MCF 10A (cell line): ENCODE data around the gene ATP1B2. TPM values are rescaled to one million over a fixed set of nuclear protein-coding genes. Genes with fewer than 3 reads are reported as not detected.

ENCODE experiments used
- BruUV-seq: library from RNA; stranded (reverse); fragments of 400-500 nt; replicated peaks from 2 replicates; lab custom pipeline; 2021; lab: Mats Ljungman, UMichigan
- CTCF ChIA-PET: fragments of 300-600 bp; sonication (Branson Sonifier 250); formaldehyde crosslinking; extraction: SDS; loops from one replicate; lab custom pipeline; 2021; ENCODE audit warnings: antibody characterized with exemption, inconsistent platforms; lab: Yijun Ruan, JAX
- POLR2A ChIA-PET: fragments of 300-600, 350-650 bp; sonication (Branson Sonifier 250); formaldehyde crosslinking; extraction: SDS; loops from one replicate; lab custom pipeline; 2020; ENCODE audit warnings: antibody characterized with exemption, inconsistent platforms; lab: Yijun Ruan, JAX
- DNase-seq: peaks from one replicate; pipeline ENCODE4 v3.0.0-alpha.2; 2018; ENCODE audit not compliant: unreplicated experiment
- H3K27ac Mint-ChIP-seq: one replicate; pipeline ENCODE4 v1.8.0; 2022; ENCODE audit warnings: mild to moderate bottlenecking, low read depth, mixed read lengths; ENCODE audit not compliant: unreplicated experiment
- H3K27me3 Mint-ChIP-seq: one replicate; pipeline ENCODE4 v1.8.0; 2022; ENCODE audit warnings: mixed read lengths; ENCODE audit not compliant: insufficient read depth, unreplicated experiment
- H3K36me3 Mint-ChIP-seq: one replicate; pipeline ENCODE4 v1.8.0; 2022; ENCODE audit warnings: mild to moderate bottlenecking, moderate library complexity, mixed read lengths; ENCODE audit not compliant: insufficient read depth, unreplicated experiment
- H3K4me1 Mint-ChIP-seq: one replicate; pipeline ENCODE4 v1.8.0; 2022; ENCODE audit warnings: mixed read lengths; ENCODE audit not compliant: insufficient read depth, unreplicated experiment
- H3K4me3 Mint-ChIP-seq: one replicate; pipeline ENCODE4 v1.8.0; 2022; ENCODE audit warnings: mild to moderate bottlenecking, moderate library complexity, mixed read lengths; ENCODE audit not compliant: unreplicated experiment
- H3K9me3 Mint-ChIP-seq: one replicate; pipeline ENCODE4 v1.8.0; 2022; ENCODE audit warnings: mixed read lengths; ENCODE audit not compliant: unreplicated experiment
- intact Hi-C: fragments of 100-400 bp; cut with micrococcal nuclease; formaldehyde crosslinking; loops from 2 replicates; pipeline ENCODE4 v1.14.1; 2022
- total RNA-seq: library from RNA; stranded (reverse); gene quantifications from 2 replicates; pipeline ENCODE4 v1.2.3, GENCODE V29; 2022
- TF ChIP-seq, protein P1 (sequence below): fragments of 200-600 bp; IDR thresholded peaks from one replicate; pipeline ENCODE4 v1.8.0; 2022; ENCODE audit warnings: antibody characterized with exemption, mild to moderate bottlenecking; ENCODE audit not compliant: unreplicated experiment

The ATP1B2 gene
- total RNA-seq, 1 experiment from 2014 or later: not detected

DNA sequence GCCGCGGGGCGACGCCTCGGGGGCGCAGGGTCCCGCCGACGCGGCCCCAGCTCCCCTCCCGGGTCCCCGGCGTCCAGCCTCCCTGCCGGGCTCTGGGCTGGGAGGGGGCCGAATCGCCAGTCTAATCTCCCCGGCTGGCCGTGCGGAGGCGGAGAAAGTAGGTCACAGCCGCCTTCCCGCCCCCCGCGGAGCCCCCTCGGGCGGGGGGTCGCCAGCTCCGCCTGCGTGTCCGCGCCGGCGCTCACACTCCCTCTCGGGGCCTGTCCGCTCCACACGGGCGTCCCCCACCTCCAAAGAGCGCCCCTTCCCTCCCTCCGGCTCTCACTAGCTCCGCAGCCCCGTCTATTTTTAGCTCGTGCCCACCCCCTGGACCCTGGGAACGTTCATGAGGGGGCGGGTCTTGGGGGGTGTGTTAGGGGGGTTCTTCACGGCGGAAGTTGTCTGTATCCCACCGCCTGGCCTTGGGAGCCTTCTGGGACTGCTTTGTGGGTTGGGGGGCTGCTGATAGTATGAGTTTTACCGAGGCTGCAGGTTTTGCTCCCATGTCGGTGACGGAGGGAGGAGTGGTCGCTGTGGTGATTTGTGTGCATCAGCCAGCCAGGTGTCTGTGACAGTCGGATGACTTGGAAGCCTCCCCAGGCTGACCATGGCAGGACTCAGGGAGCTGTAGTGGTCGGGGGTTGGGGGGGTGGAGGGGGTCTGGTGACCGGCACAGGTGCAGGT, 1.1 kb downstream of the ATP1B2 start:
- Mint-ChIP-seq H3K9me3 (no peaks in the 10 kb centered on the region), H3K36me3 (peaks cover 5% of the 10 kb centered on the region), H3K4me1 (peaks cover 15% of the 10 kb centered on the region), H3K4me3 (no peak overlapping the region), H3K27ac (no peak overlapping the region), H3K27me3 (peaks cover 58% of the 10 kb centered on the region)
- no peak for DNase-seq
- ChIA-PET POLR2A (interaction anchor here (0.7 to 1.9 kb wide), 2 partner anchors 25 to 35 kb away, joined by 3 to 9 read pairs; partner anchors contain the start of genes TP53 and WRAP53), CTCF (interaction anchor here (0.9 to 1.1 kb wide), 2 partner anchors 19 to 36 kb away, joined by 3 to 7 read pairs; no protein-coding TSS in a partner anchor)
- TF ChIP-seq, protein P1, sequence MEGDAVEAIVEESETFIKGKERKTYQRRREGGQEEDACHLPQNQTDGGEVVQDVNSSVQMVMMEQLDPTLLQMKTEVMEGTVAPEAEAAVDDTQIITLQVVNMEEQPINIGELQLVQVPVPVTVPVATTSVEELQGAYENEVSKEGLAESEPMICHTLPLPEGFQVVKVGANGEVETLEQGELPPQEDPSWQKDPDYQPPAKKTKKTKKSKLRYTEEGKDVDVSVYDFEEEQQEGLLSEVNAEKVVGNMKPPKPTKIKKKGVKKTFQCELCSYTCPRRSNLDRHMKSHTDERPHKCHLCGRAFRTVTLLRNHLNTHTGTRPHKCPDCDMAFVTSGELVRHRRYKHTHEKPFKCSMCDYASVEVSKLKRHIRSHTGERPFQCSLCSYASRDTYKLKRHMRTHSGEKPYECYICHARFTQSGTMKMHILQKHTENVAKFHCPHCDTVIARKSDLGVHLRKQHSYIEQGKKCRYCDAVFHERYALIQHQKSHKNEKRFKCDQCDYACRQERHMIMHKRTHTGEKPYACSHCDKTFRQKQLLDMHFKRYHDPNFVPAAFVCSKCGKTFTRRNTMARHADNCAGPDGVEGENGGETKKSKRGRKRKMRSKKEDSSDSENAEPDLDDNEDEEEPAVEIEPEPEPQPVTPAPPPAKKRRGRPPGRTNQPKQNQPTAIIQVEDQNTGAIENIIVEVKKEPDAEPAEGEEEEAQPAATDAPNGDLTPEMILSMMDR: no peak
- no TSS peak for BruUV-seq
- intact Hi-C loops: no loop called here

DNA sequence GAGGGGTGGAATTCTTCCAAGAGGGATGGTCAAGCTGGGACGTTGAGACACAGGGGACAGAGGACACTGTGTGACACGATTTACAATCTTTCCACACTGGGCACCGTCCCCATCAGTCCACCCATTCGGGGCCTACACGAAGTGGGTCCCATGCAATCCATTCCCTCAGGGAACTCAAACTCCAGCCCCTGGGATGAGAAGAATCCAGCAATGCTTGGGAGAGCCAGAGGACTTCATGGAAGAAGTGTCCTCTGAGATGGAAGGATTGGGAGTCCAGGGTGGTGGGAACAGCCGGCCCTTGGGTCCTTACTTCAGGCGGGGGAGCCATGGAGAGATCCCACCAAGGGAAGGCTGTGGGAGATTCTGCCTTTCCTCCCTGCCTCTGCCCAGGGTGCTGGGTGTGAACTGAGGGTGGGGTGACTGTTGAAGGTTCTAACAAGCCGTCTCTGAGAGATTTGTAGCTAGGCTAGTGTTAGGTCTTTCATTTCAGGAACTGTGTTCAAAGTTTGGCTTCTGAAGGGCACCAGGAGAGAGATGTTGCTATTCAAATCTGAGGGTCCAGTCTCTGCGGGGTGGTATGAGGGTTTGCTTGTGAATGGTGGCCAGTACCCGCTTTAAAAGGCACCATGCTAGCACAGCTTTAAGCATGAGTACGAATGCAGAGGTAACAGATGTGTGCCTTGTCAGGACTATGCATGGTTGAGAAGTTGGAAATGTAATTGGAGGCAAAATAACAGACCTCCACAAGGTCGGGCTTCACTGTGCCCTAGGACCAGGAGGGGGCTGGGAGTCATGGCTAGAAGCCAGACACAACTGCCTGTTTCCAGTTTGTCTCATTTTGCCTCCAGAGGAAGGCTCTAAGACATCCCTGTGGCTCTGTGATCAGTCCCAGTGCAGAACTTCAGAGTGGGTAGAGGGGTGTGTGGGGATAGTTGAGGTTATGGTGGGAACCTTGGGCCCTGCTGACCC, 1.9 kb downstream of the ATP1B2 start:
- H3K27ac Mint-ChIP-seq: no peak overlapping the region
- peaks cover 67% of the 10 kb centered on the region for H3K27me3 Mint-ChIP-seq
- CTCF ChIA-PET: no interaction called here
- no peaks in the 10 kb centered on the region for H3K9me3 Mint-ChIP-seq
- BruUV-seq: no TSS peak
- H3K4me3 Mint-ChIP-seq: no peak overlapping the region
- H3K4me1 Mint-ChIP-seq: peaks cover 21% of the 10 kb centered on the region
- DNase-seq: no peak
- intact Hi-C loops: no loop called here
- TF ChIP-seq, protein P1: no peak
- H3K36me3 Mint-ChIP-seq: peaks cover 5% of the 10 kb centered on the region
- POLR2A ChIA-PET: interaction anchor here (0.6 to 0.7 kb wide), 2 partner anchors 26 to 218 kb away, joined by 3 read pairs; partner anchors contain the start of gene TMEM102

DNA sequence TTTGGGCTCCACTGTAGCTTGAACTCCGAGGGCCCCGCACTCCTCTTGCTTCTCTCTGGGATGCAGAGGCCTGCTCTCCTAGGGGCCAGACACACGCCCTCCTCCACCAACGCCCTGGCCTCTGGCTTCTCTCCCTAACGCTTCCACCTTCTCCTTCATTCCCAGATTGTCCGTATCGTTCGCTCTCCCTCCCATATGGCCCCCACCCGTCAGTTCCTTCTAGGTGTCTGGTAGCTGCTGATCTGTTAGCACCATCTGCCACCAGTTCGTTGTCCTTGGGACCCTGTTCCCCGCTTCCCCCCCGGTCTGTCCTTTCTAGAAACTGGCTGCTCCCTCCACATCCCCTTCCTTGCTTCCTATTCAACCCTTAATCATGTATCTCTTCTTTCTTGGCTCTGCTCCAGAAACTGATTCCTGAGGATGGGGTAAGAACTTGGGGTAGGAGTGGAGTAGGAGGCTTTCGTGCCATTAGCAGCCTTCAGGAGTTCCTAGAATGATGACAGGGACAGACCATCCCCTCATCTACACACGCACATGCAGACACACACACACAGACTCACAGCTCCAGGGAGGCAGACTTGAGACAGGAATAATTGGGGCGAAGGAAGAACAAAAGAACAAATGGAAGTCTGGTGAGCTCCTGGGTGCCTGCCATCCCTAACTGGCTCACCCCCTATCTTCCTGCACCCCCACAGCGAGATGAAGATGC, 4.3 kb downstream of the ATP1B2 start:
- H3K4me1 Mint-ChIP-seq: peaks cover 18% of the 10 kb centered on the region
- BruUV-seq: no TSS peak
- no peaks in the 10 kb centered on the region for H3K9me3 Mint-ChIP-seq
- POLR2A ChIA-PET: interaction anchor here (0.5 to 1.1 kb wide), 2 partner anchors 28 to 33 kb away, joined by 3 read pairs; partner anchors contain the start of genes SAT2 and WRAP53
- H3K4me3 Mint-ChIP-seq: no peak overlapping the region
- TF ChIP-seq, protein P1: no peak
- H3K27ac Mint-ChIP-seq: no peak overlapping the region
- peaks cover 71% of the 10 kb centered on the region for H3K27me3 Mint-ChIP-seq
- no peak for DNase-seq
- CTCF ChIA-PET: interaction anchor here (0.6 to 1.1 kb wide), 2 partner anchors 15 to 23 kb away, joined by 5 read pairs; no protein-coding TSS in a partner anchor
- intact Hi-C loops: no loop called here
- H3K36me3 Mint-ChIP-seq: peaks cover 5% of the 10 kb centered on the region
